Measurements from ENCODE around the gene TAS1R3.

- no peak for TF ChIP-seq CTCF (IDR thresholded peaks at IDR 0.05; ENCODE audit: poor library complexity, severe bottlenecking)
- TF ChIP-seq EP300 (conservative IDR thresholded peaks at IDR 0.05; ENCODE audit: poor library complexity, severe bottlenecking) = no peak
These were observed 28.1 kb upstream of the TAS1R3 start for GRCh38 chr1:1302951-1303509.

Data from neural cell (in vitro differentiated cells).